H1 (cell line): ENCODE data around the gene HSF5. TPM values are rescaled to one million over a fixed set of nuclear protein-coding genes. Genes with fewer than 3 reads are reported as not detected.

ENCODE experiments used
- CTCF ChIA-PET: fragments of 300-600 bp; sonication (Branson Sonifier 250); formaldehyde crosslinking; loops from one replicate; lab custom pipeline; 2021; ENCODE audit not compliant: partially characterized antibody; lab: Charles Lee
- POLR2A ChIA-PET: fragments of 300-600 bp; sonication (Branson Sonifier 250); formaldehyde crosslinking; loops from one replicate; lab custom pipeline; 2021; ENCODE audit warnings: inconsistent platforms; ENCODE audit not compliant: partially characterized antibody; lab: Charles Lee
- DNase-seq, 2 experiments: peaks; one replicate each; pipeline versions ENCODE4 v3.0.0 to v3.0.0-alpha.2; 2010 to 2022; ENCODE audit warnings: low spot score in 2 of 2, low read depth in 1 of 2, mixed read lengths in 1 of 2
- FAIRE-seq: peaks from 2 replicates; lab custom pipeline; 2011; peaks lifted over from hg19 to GRCh38; lab: Jason Lieb, UNC
- H2AFZ ChIP-seq: 2 replicates; pipeline ENCODE4 v1.8.1; 2012; ENCODE audit warnings: low read length, inconsistent platforms
- H2AK5ac ChIP-seq: 2 replicates; pipeline ENCODE4 v1.6.1; 2013; ENCODE audit warnings: low read depth, low read length
- H2BK120ac ChIP-seq: replicated peaks from 2 replicates; pipeline ENCODE3; 2013; ENCODE audit warnings: low read depth, low read length, inconsistent platforms
- H2BK12ac ChIP-seq: 2 replicates; pipeline ENCODE4 v1.6.1; 2013; ENCODE audit warnings: low read depth, low read length
- H2BK15ac ChIP-seq: 2 replicates; pipeline ENCODE4 v1.6.1; 2013; ENCODE audit warnings: low read length
- H2BK20ac ChIP-seq: 2 replicates; pipeline ENCODE4 v1.6.1; 2013; ENCODE audit warnings: low read length
- H2BK5ac ChIP-seq: 2 replicates; pipeline ENCODE4 v1.6.1; 2013; ENCODE audit warnings: low read depth, low read length
- H3K14ac ChIP-seq: 2 replicates; pipeline ENCODE4 v1.6.1; 2013; ENCODE audit warnings: inconsistent platforms; ENCODE audit not compliant: insufficient read length
- H3K18ac ChIP-seq: 2 replicates; pipeline ENCODE4 v1.6.1; 2013; ENCODE audit warnings: low read length; ENCODE audit errors: extremely low read depth
- H3K23ac ChIP-seq: 2 replicates; pipeline ENCODE4 v1.6.1; 2013; ENCODE audit warnings: inconsistent platforms; ENCODE audit not compliant: insufficient read length
- H3K23me2 ChIP-seq: 2 replicates; pipeline ENCODE4 v1.6.1; 2013; ENCODE audit warnings: low read depth, low read length
- H3K27ac ChIP-seq: 2 replicates; pipeline ENCODE4 v1.6.1; 2011; ENCODE audit warnings: low read depth, low read length, inconsistent platforms
- H3K27me3 ChIP-seq, 4 experiments: replicated peaks in 1 of 4; 1 replicate in 1 of 4; 2 replicates in 3 of 4; pipeline versions ENCODE4 v1.6.1 to v1.8.1; 2011 to 2013; ENCODE audit warnings: low read length in 3 of 4, mild to moderate bottlenecking in 3 of 4, inconsistent platforms in 2 of 4, mixed read lengths in 2 of 4, moderate library complexity in 1 of 4; ENCODE audit not compliant: control insufficient read depth in 3 of 4, insufficient read depth in 3 of 4; ENCODE audit errors: extremely low read depth in 1 of 4
- H3K36me3 ChIP-seq, 4 experiments: 2 replicates each; pipeline versions ENCODE4 v1.6.1 to v1.8.1; 2011 to 2013; ENCODE audit warnings: mild to moderate bottlenecking in 4 of 4, low read length in 3 of 4, moderate library complexity in 2 of 4, control low read depth in 1 of 4, inconsistent platforms in 1 of 4; ENCODE audit not compliant: insufficient read depth in 4 of 4, control insufficient read depth in 2 of 4
- H3K4ac ChIP-seq: replicated peaks from 2 replicates; pipeline ENCODE3; 2013; ENCODE audit warnings: low read length, low read depth, mixed read lengths, inconsistent platforms; ENCODE audit not compliant: insufficient read length
- H3K4me1 ChIP-seq, 4 experiments: replicated peaks in 1 of 4; 1 replicate in 1 of 4; 2 replicates in 3 of 4; pipeline versions ENCODE4 v1.6.1 to v1.8.1; 2011 to 2013; ENCODE audit warnings: low read length in 3 of 4, inconsistent platforms in 2 of 4, mixed read lengths in 1 of 4; ENCODE audit not compliant: insufficient read depth in 4 of 4, control insufficient read depth in 3 of 4
- H3K4me2 ChIP-seq, 2 experiments: 2 replicates each; pipeline versions ENCODE4 v1.6.1 to v1.8.1; 2011 to 2013; ENCODE audit warnings: low read depth in 2 of 2, low read length in 2 of 2, control low read depth in 1 of 2, inconsistent platforms in 1 of 2, mild to moderate bottlenecking in 1 of 2; ENCODE audit not compliant: insufficient read depth in 1 of 2
- H3K4me3 ChIP-seq, 4 experiments: fragments of 200-600, 300-600 bp in 1 of 4; sonication (generic), shearing (Covaris generic), sonication (Bioruptor Twin) in 1 of 4; 2 replicates each; pipeline versions ENCODE4 v1.5.1 to v1.8.1; 2011 to 2016; ENCODE audit warnings: low read length in 4 of 4, low read depth in 3 of 4, control low read depth in 2 of 4, inconsistent platforms in 2 of 4, mild to moderate bottlenecking in 2 of 4, mixed read lengths in 1 of 4, moderate library complexity in 1 of 4; ENCODE audit not compliant: insufficient read depth in 2 of 4; ENCODE audit errors: extremely low read depth in 1 of 4
- H3K56ac ChIP-seq: replicated peaks from 2 replicates; pipeline ENCODE3; 2013; ENCODE audit warnings: low read depth, mild to moderate bottlenecking, mixed read lengths, low read length, inconsistent platforms; ENCODE audit not compliant: insufficient read length
- H3K79me1 ChIP-seq: 2 replicates; pipeline ENCODE4 v1.6.1; 2013; ENCODE audit warnings: low read depth, low read length, control low read depth
- H3K79me2 ChIP-seq, 2 experiments: 2 replicates each; pipeline versions ENCODE4 v1.6.1 to v1.8.1; 2012 to 2013; ENCODE audit warnings: low read length in 2 of 2, mild to moderate bottlenecking in 2 of 2, inconsistent platforms in 1 of 2; ENCODE audit not compliant: insufficient read depth in 2 of 2, control insufficient read depth in 1 of 2
- H3K9ac ChIP-seq, 4 experiments: replicated peaks in 1 of 4; 1 replicate in 1 of 4; 2 replicates in 3 of 4; pipeline versions ENCODE4 v1.6.1 to v1.8.1; 2011 to 2013; ENCODE audit warnings: low read depth in 3 of 4, low read length in 3 of 4, control low read depth in 2 of 4, mild to moderate bottlenecking in 2 of 4, moderate library complexity in 2 of 4, inconsistent platforms in 1 of 4; ENCODE audit errors: extremely low read depth in 1 of 4
- H3K9me3 ChIP-seq, 2 experiments: 2 replicates each; pipeline versions ENCODE4 v1.6.1 to v1.8.1; 2012 to 2013; ENCODE audit warnings: mild to moderate bottlenecking in 2 of 2, moderate library complexity in 2 of 2, control low read depth in 1 of 2, inconsistent platforms in 1 of 2, low read depth in 1 of 2, low read length in 1 of 2, mixed read lengths in 1 of 2; ENCODE audit not compliant: insufficient read depth in 2 of 2
- H4K20me1 ChIP-seq, 2 experiments: replicated peaks in 1 of 2; 2 replicates each; pipeline versions ENCODE3 to v1.8.1; 2011 to 2013; ENCODE audit warnings: inconsistent platforms in 2 of 2, low read length in 2 of 2, mild to moderate bottlenecking in 1 of 2; ENCODE audit not compliant: insufficient read depth in 2 of 2, control insufficient read depth in 1 of 2
- H4K5ac ChIP-seq: 2 replicates; pipeline ENCODE4 v1.6.1; 2013; ENCODE audit warnings: low read length, low read depth, mixed read lengths, inconsistent platforms; ENCODE audit not compliant: insufficient read length
- H4K8ac ChIP-seq: 2 replicates; pipeline ENCODE4 v1.8.0; 2013; ENCODE audit warnings: mild to moderate bottlenecking, moderate library complexity, low read length, inconsistent platforms; ENCODE audit not compliant: insufficient read depth; ENCODE audit errors: extremely low read depth
- H4K91ac ChIP-seq: replicated peaks from 2 replicates; pipeline ENCODE3; 2013; ENCODE audit warnings: low read length, mixed read lengths, inconsistent platforms; ENCODE audit not compliant: insufficient read length
- WGBS, 2 experiments: shearing (Covaris generic) in 1 of 2; methylation state at CpG; one replicate each; pipeline versions ENCODE4 v1.1.6 to v1.1.7; 2013 to 2015; ENCODE audit warnings: low lambda C conversion rate in 2 of 2, mixed read lengths in 2 of 2, inconsistent platforms in 1 of 2, low coverage in 1 of 2, missing lambda C conversion rate in 1 of 2; ENCODE audit not compliant: insufficient replicate concordance in 2 of 2, insufficient coverage in 1 of 2, insufficient read length in 1 of 2; ENCODE audit errors: extremely low coverage in 1 of 2, missing lambda C conversion rate in 1 of 2; 5-methylcytosine and 5-hydroxymethylcytosine counted together
- polyA plus RNA-seq, 7 experiments: library from polyadenylated mRNA; depleted of rRNA in 3 of 7; stranded (reverse) in 5 of 7; unstranded in 2 of 7; fragments of >200 nt in 5 of 7; fragments of 200-250 nt in 2 of 7; gene quantifications; 1 replicate in 5 of 7; 2 replicates in 1 of 7; 4 replicates in 1 of 7; pipeline versions ENCODE4 v1.2.1 to v1.2.3, GENCODE V29; 2011 to 2013; ENCODE audit warnings: missing spikeins in 2 of 7, mixed read lengths in 2 of 7
- total RNA-seq: library from RNA; stranded (reverse); fragmentation: NEBNext Ultra II Directional; extraction: Animal tissue kit (Norgen Biotek cat#: 25700); gene quantifications from 2 replicates; pipeline ENCODE4 v1.2.1, GENCODE V29; 2021

The HSF5 gene
- total and polyA plus RNA-seq, 2 of the 8 experiments (the other 6 are each of a cell fraction or from before 2014, with no cell fraction given), result not detected

- 88% methylated on average over 1 of the region's 1 CpG; no CpG with 5 or more reads in 1 of the 2 experiments for WGBS, 2 experiments
- DNase-seq, result no peak
- no peak overlapping the region for H4K91ac ChIP-seq
- H3K36me3 ChIP-seq, result no peaks in the 10 kb centered on the region; a peak in 1 of 8 replicates
- no peaks in the 10 kb centered on the region for H3K79me1 ChIP-seq
- no peak for FAIRE-seq
- no peak overlapping the region for H2BK20ac ChIP-seq
- no peak overlapping the region for H3K14ac ChIP-seq
- no peak overlapping the region for H2BK12ac ChIP-seq
- POLR2A ChIA-PET, result interaction anchor here (1.5 kb wide), 1 partner anchor 21 kb away, joined by 5 read pairs; the partner anchor contains the start of gene SUPT4H1
- H3K56ac ChIP-seq, result no peak overlapping the region
- CTCF ChIA-PET, result interaction anchor here (1.0 to 1.1 kb wide), 2 partner anchors 21 to 31 kb away, joined by 3 read pairs; no protein-coding TSS in a partner anchor
- H4K20me1 ChIP-seq, result no peaks in the 10 kb centered on the region
- no peak overlapping the region for H2BK15ac ChIP-seq
- no peak overlapping the region for H2AFZ ChIP-seq
- no peak overlapping the region for H2AK5ac ChIP-seq
- H4K5ac ChIP-seq, result no peak overlapping the region
- no peak overlapping the region for H3K4me3 ChIP-seq
- H3K4ac ChIP-seq, result no peak overlapping the region
- no peaks in the 10 kb centered on the region for H3K27me3 ChIP-seq
- H3K23ac ChIP-seq, result no peak overlapping the region
- H4K8ac ChIP-seq, result no peak overlapping the region
- H3K79me2 ChIP-seq, result no peaks in the 10 kb centered on the region
- H3K4me2 ChIP-seq, result no peak overlapping the region
- no peaks in the 10 kb centered on the region for H3K23me2 ChIP-seq
- no peak overlapping the region for H3K18ac ChIP-seq
- H3K9ac ChIP-seq, result no peak overlapping the region
- H3K27ac ChIP-seq, result no peak overlapping the region
- peaks cover 5 to 15% (median 10%) of the 10 kb centered on the region in 4 experiments; a peak in 5 of 7 replicates for H3K4me1 ChIP-seq
- no peak overlapping the region for H2BK120ac ChIP-seq
- H2BK5ac ChIP-seq, result no peak overlapping the region
- no peaks in the 10 kb centered on the region for H3K9me3 ChIP-seq
Measured at GRCh38 chr17:58373923-58374322, 114.3 kb downstream of the HSF5 start.
